Endothelial cell of umbilical vein (primary cell): Measurements from ENCODE around the gene ELP6.
A peak's percentile ranks its signal among the peaks of the same experiment; 100 is the strongest.

Experiments used
- TF ChIP-seq, protein P1 (sequence below), 2 donors: IDR thresholded peaks; 1 replicate in 1 of 2; 2 replicates in 1 of 2; pipeline ENCODE4 v1.5.1; 2011; ENCODE audit warnings: low read length in 2 of 2, mild to moderate bottlenecking in 2 of 2, moderate library complexity in 2 of 2, control low read depth in 1 of 2, inconsistent platforms in 1 of 2, low read depth in 1 of 2; ENCODE audit not compliant: insufficient read depth in 1 of 2; ENCODE audit errors: extremely low read depth in 1 of 2
- TF ChIP-seq, protein P2 (sequence below): IDR thresholded peaks from 2 replicates; pipeline ENCODE4 v1.6.1; 2011; ENCODE audit not compliant: insufficient read depth, insufficient read length

DNA sequence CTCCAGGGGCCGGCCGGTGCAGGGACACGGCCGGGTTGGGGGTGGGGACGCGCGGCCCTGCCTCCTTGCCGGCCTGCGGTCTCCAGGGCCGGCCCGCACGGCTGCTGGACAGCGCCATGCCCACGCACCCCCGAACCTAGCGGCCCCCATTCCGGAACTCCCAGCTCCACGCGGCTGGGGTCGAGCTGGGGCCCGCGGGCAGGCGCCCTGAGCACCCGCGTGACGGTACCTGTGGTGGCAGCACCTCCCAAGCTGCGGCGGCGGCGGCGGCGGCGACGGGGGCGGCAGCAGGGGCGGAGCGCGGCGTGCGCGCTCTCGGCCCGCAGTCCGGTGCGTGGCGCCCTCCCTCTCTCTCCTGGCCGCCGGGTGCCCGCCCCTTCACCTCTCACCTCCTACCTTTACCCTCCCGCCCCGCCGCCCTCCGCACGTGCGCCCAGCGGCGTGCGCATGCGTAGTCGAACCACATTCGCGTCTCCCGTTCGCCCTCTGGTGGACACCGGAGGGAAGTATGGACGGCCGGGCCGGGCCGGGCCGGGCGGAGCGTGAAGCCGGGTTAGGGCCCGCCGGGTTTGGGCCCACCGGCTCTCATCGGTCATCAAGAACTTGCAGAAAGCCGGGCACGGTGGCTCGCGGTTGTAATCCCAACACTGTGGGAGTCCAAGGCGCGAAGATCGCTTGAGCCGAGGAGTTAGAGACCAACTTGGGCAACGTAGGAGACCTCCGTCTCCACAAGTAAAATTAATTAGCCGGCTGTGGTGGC is 37.8 kb downstream of the ELP6 start, which contains the start of gene SCAP:
- TF ChIP-seq, protein P1, sequence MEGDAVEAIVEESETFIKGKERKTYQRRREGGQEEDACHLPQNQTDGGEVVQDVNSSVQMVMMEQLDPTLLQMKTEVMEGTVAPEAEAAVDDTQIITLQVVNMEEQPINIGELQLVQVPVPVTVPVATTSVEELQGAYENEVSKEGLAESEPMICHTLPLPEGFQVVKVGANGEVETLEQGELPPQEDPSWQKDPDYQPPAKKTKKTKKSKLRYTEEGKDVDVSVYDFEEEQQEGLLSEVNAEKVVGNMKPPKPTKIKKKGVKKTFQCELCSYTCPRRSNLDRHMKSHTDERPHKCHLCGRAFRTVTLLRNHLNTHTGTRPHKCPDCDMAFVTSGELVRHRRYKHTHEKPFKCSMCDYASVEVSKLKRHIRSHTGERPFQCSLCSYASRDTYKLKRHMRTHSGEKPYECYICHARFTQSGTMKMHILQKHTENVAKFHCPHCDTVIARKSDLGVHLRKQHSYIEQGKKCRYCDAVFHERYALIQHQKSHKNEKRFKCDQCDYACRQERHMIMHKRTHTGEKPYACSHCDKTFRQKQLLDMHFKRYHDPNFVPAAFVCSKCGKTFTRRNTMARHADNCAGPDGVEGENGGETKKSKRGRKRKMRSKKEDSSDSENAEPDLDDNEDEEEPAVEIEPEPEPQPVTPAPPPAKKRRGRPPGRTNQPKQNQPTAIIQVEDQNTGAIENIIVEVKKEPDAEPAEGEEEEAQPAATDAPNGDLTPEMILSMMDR (IDR thresholded peaks at IDR 0.05; ENCODE audit: extremely low read depth in 1 of 2, insufficient read depth in 1 of 2, low read depth in 1 of 2, low read length in 2 of 2): peak; percentile 84 to 95
- TF ChIP-seq, protein P2, sequence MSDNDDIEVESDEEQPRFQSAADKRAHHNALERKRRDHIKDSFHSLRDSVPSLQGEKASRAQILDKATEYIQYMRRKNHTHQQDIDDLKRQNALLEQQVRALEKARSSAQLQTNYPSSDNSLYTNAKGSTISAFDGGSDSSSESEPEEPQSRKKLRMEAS: peak; percentile 87
